Stimulated activated CD4-positive, alpha-beta T cell treated with anti-CD3 and anti-CD28 coated beads, Interleukin-12 subunit alpha, Interleukin-12 subunit beta, amount 100 ng/mL, for 4 hours (primary cell): Measurements from ENCODE around the gene GSG1L2.
"Not testable (repeated sequence)": the region's sequence is repeated elsewhere in the genome, so short reads cannot be mapped to it uniquely, and the experiment has no call there.

Experiments
- DNase-seq: peaks from one replicate; pipeline ENCODE4 v3.0.0-alpha.2; 2020

GSG1L2 gene

GRCh38 chr17:9788601-9789000 is 33.3 kb downstream of the GSG1L2 start:
- DNase-seq: no peak

GRCh38 chr17:9784544-9784943 is 37.3 kb downstream of the GSG1L2 start:
- no peak for DNase-seq

GRCh38 chr17:9783465-9783864 is 38.4 kb downstream of the GSG1L2 start:
- DNase-seq: not testable (repeated sequence)

- no peak for DNase-seq
These were observed 38.8 kb downstream of the GSG1L2 start for GRCh38 chr17:9783050-9783449.

- DNase-seq: no peak
These were observed 41.3 kb downstream of the GSG1L2 start for GRCh38 chr17:9780552-9780951.

- DNase-seq: no peak
These were observed 45.0 kb downstream of the GSG1L2 start for GRCh38 chr17:9776911-9777310.

GRCh38 chr17:9772658-9773057 is 49.2 kb downstream of the GSG1L2 start:
- no peak for DNase-seq

GRCh38 chr17:9771465-9771864 is 50.4 kb downstream of the GSG1L2 start:
- DNase-seq: no peak

GRCh38 chr17:9769036-9769695 is 52.7 kb downstream of the GSG1L2 start:
- DNase-seq: no peak

GRCh38 chr17:9768381-9768934 is 53.4 kb downstream of the GSG1L2 start:
- no peak for DNase-seq

- no peak for DNase-seq
These were observed 54.4 kb downstream of the GSG1L2 start for GRCh38 chr17:9767432-9767991.

- no peak for DNase-seq
These were observed 54.9 kb downstream of the GSG1L2 start for GRCh38 chr17:9766970-9767369.

- DNase-seq: no peak
These were observed 56.6 kb downstream of the GSG1L2 start for GRCh38 chr17:9765322-9765721.

GRCh38 chr17:9763643-9764042 is 58.2 kb downstream of the GSG1L2 start:
- no peak for DNase-seq

- no peak for DNase-seq
These were observed 61.6 kb downstream of the GSG1L2 start for GRCh38 chr17:9760266-9760665.

- no peak for DNase-seq
These were observed 66.8 kb downstream of the GSG1L2 start for GRCh38 chr17:9755083-9755482.
